Suppressor macrophage treated with lipopolysaccharide for 4 hours (primary cell): Measurements from ENCODE around the gene DNAH11.
A peak's percentile ranks its signal among the peaks of the same experiment; 100 is the strongest.
"Not testable (repeated sequence)": the region's sequence is repeated elsewhere in the genome, so short reads cannot be mapped to it uniquely, and the experiment has no call there.

Source experiments
- DNase-seq: peaks from one replicate; pipeline ENCODE4 v3.0.0-alpha.2; 2020

Gene DNAH11

GRCh38 chr7:21618706-21619105 is 75.9 kb downstream of the DNAH11 start:
- DNase-seq: no peak

GRCh38 chr7:21620054-21620453 is 77.2 kb downstream of the DNAH11 start:
- no peak for DNase-seq

GRCh38 chr7:21624320-21624719 is 81.5 kb downstream of the DNAH11 start:
- no peak for DNase-seq

- no peak for DNase-seq
Observed at GRCh38 chr7:21636694-21637093, 93.9 kb downstream of the DNAH11 start.

GRCh38 chr7:21639206-21639868 is 96.5 kb downstream of the DNAH11 start:
- no peak for DNase-seq

GRCh38 chr7:21640105-21640504 is 97.3 kb downstream of the DNAH11 start:
- no peak for DNase-seq

- DNase-seq: no peak
Observed at GRCh38 chr7:21641546-21641945, 98.7 kb downstream of the DNAH11 start.

- no peak for DNase-seq
Observed at GRCh38 chr7:21642422-21642821, 99.6 kb downstream of the DNAH11 start.

GRCh38 chr7:21651697-21652096 is 108.9 kb downstream of the DNAH11 start:
- DNase-seq: no peak

GRCh38 chr7:21653623-21654022 is 110.8 kb downstream of the DNAH11 start:
- DNase-seq: no peak

GRCh38 chr7:21656081-21656480 is 113.2 kb downstream of the DNAH11 start:
- no peak for DNase-seq

GRCh38 chr7:21656796-21657195 is 114.0 kb downstream of the DNAH11 start:
- DNase-seq: no peak

- no peak for DNase-seq
Observed at GRCh38 chr7:21670496-21670895, 127.7 kb downstream of the DNAH11 start.

GRCh38 chr7:21671859-21672258 is 129.0 kb downstream of the DNAH11 start:
- DNase-seq: peak; percentile 28

- DNase-seq: no peak
Observed at GRCh38 chr7:21675255-21675654, 132.4 kb downstream of the DNAH11 start.

GRCh38 chr7:21690705-21691104 is 147.9 kb downstream of the DNAH11 start:
- DNase-seq: no peak

GRCh38 chr7:21691146-21691545 is 148.3 kb downstream of the DNAH11 start:
- DNase-seq: not testable (repeated sequence)

- DNase-seq: not testable (repeated sequence)
Observed at GRCh38 chr7:21700587-21700986, 157.7 kb downstream of the DNAH11 start.

- no peak for DNase-seq
Observed at GRCh38 chr7:21702303-21702702, 159.5 kb downstream of the DNAH11 start.

GRCh38 chr7:21704359-21704758 is 161.5 kb downstream of the DNAH11 start:
- no peak for DNase-seq

GRCh38 chr7:21706131-21706530 is 163.3 kb downstream of the DNAH11 start:
- no peak for DNase-seq

- no peak for DNase-seq
Observed at GRCh38 chr7:21707566-21707965, 164.7 kb downstream of the DNAH11 start.

- no peak for DNase-seq
Observed at GRCh38 chr7:21708096-21708495, 165.3 kb downstream of the DNAH11 start.

- no peak for DNase-seq
Observed at GRCh38 chr7:21717323-21717722, 174.5 kb downstream of the DNAH11 start.

GRCh38 chr7:21718391-21718790 is 175.6 kb downstream of the DNAH11 start:
- DNase-seq: no peak
